Tibial nerve (tissue), 4 donors: ENCODE data around the gene UBASH3B. TPM values are rescaled to one million over a fixed set of nuclear protein-coding genes. Genes with fewer than 3 reads are reported as not detected.

Experiments
- DNase-seq, 2 donors: peaks; one replicate each; pipeline ENCODE4 v3.0.0-alpha.2; 2019; ENCODE audit warnings: low spot score in 2 of 2
- H3K27ac ChIP-seq, 4 donors: fragments of 200-600 bp; sonication (generic) in 3 of 4; one replicate each; pipeline ENCODE4 v1.5.1; 2017 to 2019; ENCODE audit warnings: mild to moderate bottlenecking in 1 of 4
- H3K27me3 ChIP-seq, 2 donors: fragments of 200-600 bp; sonication (generic) in 1 of 2; one replicate each; pipeline versions ENCODE4 v1.5.1 to v1.6.0; 2017 to 2019
- H3K36me3 ChIP-seq, 3 donors: fragments of 200-600 bp; sonication (generic); one replicate each; pipeline ENCODE4 v1.5.1; 2018 to 2019
- H3K4me1 ChIP-seq, 4 donors: fragments of 200-600 bp; sonication (generic) in 3 of 4; one replicate each; pipeline ENCODE4 v1.5.1; 2017 to 2019
- H3K4me3 ChIP-seq, 4 donors: fragments of 200-600 bp; sonication (generic) in 3 of 4; one replicate each; pipeline ENCODE4 v1.5.1; 2017 to 2019; ENCODE audit warnings: mild to moderate bottlenecking in 1 of 4, moderate library complexity in 1 of 4
- H3K9me3 ChIP-seq, 4 donors: fragments of 200-600 bp; sonication (generic) in 3 of 4; one replicate each; pipeline ENCODE4 v1.5.1; 2017 to 2019
- EP300 ChIP-seq, 2 donors: sonication (generic); formaldehyde crosslinking; IDR thresholded peaks; one replicate each; pipeline ENCODE4 v1.6.1; 2017; ENCODE audit warnings: antibody characterized with exemption in 2 of 2, mild to moderate bottlenecking in 1 of 2
- POLR2A ChIP-seq, 2 donors: fragments of 450-650 bp; IDR thresholded peaks; one replicate each; pipeline ENCODE4 v1.6.1; 2017; ENCODE audit warnings: antibody characterized with exemption in 2 of 2, mild to moderate bottlenecking in 2 of 2, moderate library complexity in 2 of 2
- WGBS, 2 donors: methylation state at CpG; one replicate each; pipeline ENCODE4 v1.1.5; 2018; 5-methylcytosine and 5-hydroxymethylcytosine counted together
- total RNA-seq, 4 donors: library from RNA; depleted of rRNA; stranded (reverse); fragments of >200 nt; gene quantifications; one replicate each; pipeline ENCODE4 v1.1.0, GENCODE V29; 2016
- TF ChIP-seq, protein P1 (sequence below), 5 experiments: fragments of 200-600 bp in 3 of 5; fragments of 450-650 bp in 2 of 5; sonication (generic) in 3 of 5; IDR thresholded peaks; one replicate each; pipeline ENCODE4 v1.5.1; 2016 to 2019; ENCODE audit warnings: antibody characterized with exemption in 5 of 5, mild to moderate bottlenecking in 3 of 5, moderate library complexity in 2 of 5

Gene UBASH3B
- total RNA-seq, 4 donors from 2014 or later = 0.66 to 5.1 (median 1.8) TPM

DNA sequence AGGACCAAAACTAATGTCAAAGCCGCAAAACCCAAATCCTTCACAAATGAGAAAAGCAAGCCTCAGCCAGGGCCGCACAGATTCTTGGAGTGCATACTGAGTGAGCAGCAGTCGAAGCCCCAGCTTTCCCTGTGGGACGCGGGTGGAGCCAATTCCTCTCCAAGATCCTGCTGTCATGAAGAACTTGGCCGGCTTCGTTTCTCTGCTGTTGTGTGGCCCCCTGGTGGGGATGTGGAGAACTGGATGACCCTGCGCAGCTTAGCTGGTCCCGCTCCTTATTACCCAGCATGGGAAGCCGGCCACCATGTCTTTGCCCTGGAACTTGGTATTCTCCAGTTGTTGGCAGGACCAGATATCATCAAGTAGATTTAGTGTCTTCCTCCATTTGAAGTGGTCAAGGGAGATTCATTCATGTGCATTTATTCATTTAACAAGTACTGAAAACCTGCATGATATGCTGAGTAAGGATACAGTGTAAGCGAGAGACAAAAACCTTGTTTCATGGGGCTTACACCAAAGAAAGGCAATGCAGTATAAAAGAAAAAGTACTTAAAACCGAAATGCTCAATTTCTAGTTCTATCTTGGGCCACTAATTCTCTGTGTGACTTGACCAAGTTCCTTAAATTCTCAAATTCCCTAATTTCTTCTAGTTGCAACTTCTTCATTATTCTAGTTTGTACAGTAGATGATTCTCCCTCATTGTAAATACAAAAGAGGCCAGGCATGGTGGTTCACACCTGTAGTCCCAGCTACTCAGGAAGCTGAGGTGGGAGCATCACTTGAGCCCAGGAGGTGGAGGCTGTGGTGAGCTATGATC, 126.1 kb downstream of the UBASH3B start:
- WGBS, 2 donors = 15% methylated on average over 12 of the region's 12 CpGs
- H3K4me1 ChIP-seq = peaks cover 0 to 15% (median 3%) of the 10 kb centered on the region in 4 donors
- H3K4me3 ChIP-seq = no peak overlapping the region
- TF ChIP-seq POLR2A (IDR thresholded peaks at IDR 0.05) = no peak
- TF ChIP-seq, protein P1, sequence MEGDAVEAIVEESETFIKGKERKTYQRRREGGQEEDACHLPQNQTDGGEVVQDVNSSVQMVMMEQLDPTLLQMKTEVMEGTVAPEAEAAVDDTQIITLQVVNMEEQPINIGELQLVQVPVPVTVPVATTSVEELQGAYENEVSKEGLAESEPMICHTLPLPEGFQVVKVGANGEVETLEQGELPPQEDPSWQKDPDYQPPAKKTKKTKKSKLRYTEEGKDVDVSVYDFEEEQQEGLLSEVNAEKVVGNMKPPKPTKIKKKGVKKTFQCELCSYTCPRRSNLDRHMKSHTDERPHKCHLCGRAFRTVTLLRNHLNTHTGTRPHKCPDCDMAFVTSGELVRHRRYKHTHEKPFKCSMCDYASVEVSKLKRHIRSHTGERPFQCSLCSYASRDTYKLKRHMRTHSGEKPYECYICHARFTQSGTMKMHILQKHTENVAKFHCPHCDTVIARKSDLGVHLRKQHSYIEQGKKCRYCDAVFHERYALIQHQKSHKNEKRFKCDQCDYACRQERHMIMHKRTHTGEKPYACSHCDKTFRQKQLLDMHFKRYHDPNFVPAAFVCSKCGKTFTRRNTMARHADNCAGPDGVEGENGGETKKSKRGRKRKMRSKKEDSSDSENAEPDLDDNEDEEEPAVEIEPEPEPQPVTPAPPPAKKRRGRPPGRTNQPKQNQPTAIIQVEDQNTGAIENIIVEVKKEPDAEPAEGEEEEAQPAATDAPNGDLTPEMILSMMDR (IDR thresholded peaks at IDR 0.05) = peak; percentile 85 to 94 (median 91)
- TF ChIP-seq EP300 (IDR thresholded peaks at IDR 0.05) = peak in 1 of 2 donors; percentile 50
- H3K36me3 ChIP-seq = no peaks in the 10 kb centered on the region
- no peak overlapping the region for H3K27ac ChIP-seq
- H3K27me3 ChIP-seq = no peaks in the 10 kb centered on the region
- no peaks in the 10 kb centered on the region for H3K9me3 ChIP-seq
- peak; percentile 85 to 98 for DNase-seq

DNA sequence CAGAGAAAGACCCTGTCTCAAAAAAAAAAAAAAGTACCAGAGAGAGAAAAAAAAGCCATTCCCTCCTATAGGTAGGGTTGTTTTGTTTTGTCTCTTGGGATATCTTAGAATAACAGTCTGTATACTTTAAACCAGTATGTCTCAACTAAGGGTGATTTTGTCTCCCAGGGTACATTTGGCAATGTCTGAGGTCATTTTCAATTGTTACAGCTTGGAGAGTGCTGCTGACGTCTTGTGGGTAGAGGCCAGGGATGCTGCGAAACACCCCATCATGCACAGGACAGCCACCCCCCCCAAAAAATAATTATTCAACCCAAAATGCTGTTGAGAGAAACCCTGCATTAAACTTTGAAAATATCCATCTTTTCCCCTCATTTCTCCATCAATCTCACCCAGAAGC, 126.7 kb downstream of the UBASH3B start:
- no peak overlapping the region for H3K4me3 ChIP-seq
- WGBS, 2 donors = 89% methylated on average over 2 of the region's 2 CpGs
- H3K9me3 ChIP-seq = no peaks in the 10 kb centered on the region
- no peaks in the 10 kb centered on the region for H3K27me3 ChIP-seq
- H3K4me1 ChIP-seq = peaks cover 0 to 15% (median 3%) of the 10 kb centered on the region in 4 donors
- TF ChIP-seq POLR2A (IDR thresholded peaks at IDR 0.05) (no peak), EP300 (IDR thresholded peaks at IDR 0.05) (no peak)
- TF ChIP-seq, protein P1 (IDR thresholded peaks at IDR 0.05) = no peak
- H3K36me3 ChIP-seq = no peaks in the 10 kb centered on the region
- DNase-seq = no peak
- H3K27ac ChIP-seq = no peak overlapping the region

DNA sequence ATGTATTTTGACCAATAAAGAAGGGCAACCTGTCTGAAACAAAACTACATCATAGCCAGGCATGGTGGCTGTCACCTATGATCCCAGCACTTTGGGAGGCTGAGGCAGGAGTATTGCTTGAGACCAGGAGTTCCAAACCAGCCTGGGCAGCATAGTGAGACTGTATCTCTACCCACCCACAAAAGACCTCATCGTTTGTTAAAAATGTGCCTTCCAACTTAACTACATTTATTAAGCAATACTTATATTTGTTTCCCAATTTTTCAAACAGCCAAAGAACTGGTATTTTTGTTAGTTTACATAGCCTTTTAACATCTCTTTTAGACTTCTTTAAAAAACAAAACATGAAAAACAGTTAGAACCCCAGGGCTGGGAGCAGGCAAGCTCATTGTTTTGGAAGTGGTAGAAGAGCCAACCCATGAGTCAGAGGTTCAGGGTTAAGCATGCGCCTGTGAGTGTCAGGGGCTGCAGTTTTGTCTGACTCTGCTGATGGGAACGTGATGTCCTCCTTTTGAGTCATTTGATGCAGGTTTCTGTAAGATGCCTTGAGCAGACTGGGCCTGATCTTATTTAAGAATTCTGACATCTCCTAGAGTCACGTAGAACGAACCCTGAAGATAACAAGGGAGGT, 128.9 kb downstream of the UBASH3B start:
- DNase-seq = peak; percentile 26 to 77
- WGBS, 2 donors = 41 to 45% methylated on average over 5 of the region's 5 CpGs
- TF ChIP-seq, protein P1 (IDR thresholded peaks at IDR 0.05) = no peak
- peak; percentile 48 to 80 for TF ChIP-seq EP300 (IDR thresholded peaks at IDR 0.05)
- H3K27me3 ChIP-seq = no peaks in the 10 kb centered on the region
- H3K9me3 ChIP-seq = no peaks in the 10 kb centered on the region
- peak overlapping the region; percentile 29 to 87 (median 76) for H3K27ac ChIP-seq
- no peaks in the 10 kb centered on the region for H3K36me3 ChIP-seq
- H3K4me3 ChIP-seq = no peak overlapping the region
- H3K4me1 ChIP-seq = peaks cover 0 to 15% (median 3%) of the 10 kb centered on the region in 4 donors

DNA sequence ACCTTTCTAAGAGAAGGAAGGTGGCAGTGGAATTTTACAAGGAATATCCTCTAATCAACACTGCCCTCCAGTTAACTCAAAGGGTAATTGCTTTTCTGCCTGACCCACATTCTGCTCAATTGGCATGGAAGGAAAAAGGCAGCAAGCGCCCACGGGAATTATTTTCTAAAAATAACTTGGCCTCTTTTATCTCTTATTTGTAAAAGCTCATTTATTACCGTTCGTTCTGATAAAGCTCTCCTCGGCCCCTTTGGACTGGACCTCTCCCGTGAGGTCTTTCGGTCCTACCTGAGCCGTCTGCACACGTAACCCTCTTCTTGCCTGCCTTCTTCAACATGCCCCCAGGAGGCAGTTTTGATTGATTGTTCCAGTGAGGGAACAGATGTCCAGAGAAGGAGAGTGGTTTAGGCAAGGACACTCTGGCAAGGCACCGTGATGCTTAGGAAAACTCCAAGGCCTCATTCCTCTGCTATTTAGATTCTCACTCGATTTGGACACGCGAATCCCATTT, 129.6 kb downstream of the UBASH3B start:
- Histone ChIP-seq H3K36me3 (no peaks in the 10 kb centered on the region), H3K27me3 (no peaks in the 10 kb centered on the region), H3K27ac (peak overlapping the region; percentile 29 to 87 (median 69)), H3K4me1 (peaks cover 0 to 15% (median 3%) of the 10 kb centered on the region in 4 donors), H3K9me3 (no peaks in the 10 kb centered on the region), H3K4me3 (no peak overlapping the region)
- TF ChIP-seq, protein P1 (IDR thresholded peaks at IDR 0.05) = no peak
- TF ChIP-seq POLR2A (IDR thresholded peaks at IDR 0.05) = no peak
- no peak for TF ChIP-seq EP300 (IDR thresholded peaks at IDR 0.05)
- peak in 1 of 2 donors; percentile 29 for DNase-seq
- 57 to 59% methylated on average over 13 of the region's 13 CpGs for WGBS, 2 donors

DNA sequence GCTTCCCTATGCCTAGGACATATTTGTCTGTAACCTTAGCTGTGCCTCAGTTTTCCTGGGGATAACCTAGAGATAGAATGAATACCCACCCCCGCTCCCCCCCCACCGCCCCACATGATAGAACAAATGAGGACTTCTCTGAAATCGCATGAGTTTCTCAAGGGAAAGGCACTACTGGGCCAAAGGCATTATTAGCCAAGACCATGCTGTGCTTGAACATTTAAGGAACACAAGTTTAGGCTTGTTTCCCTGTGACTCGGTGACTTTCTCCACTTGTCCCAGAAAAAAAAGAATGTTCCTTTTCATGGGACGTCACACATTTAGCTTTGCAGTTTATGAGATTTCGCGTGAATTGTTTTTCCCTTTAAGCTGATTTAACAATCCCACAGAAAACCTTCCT, 131.4 kb downstream of the UBASH3B start:
- peak overlapping the region in 1 of 4 donors; percentile 87 for H3K27ac ChIP-seq
- DNase-seq = peak in 1 of 2 donors; percentile 22
- WGBS, 2 donors = 69 to 78% methylated on average over 7 of the region's 7 CpGs

More for the DNA sequence above, 131.4 kb downstream of the UBASH3B start:
- Histone ChIP-seq H3K9me3 (no peaks in the 10 kb centered on the region), H3K4me3 (no peak overlapping the region), H3K27me3 (no peaks in the 10 kb centered on the region), H3K36me3 (no peaks in the 10 kb centered on the region), H3K4me1 (peaks cover 0 to 15% (median 3%) of the 10 kb centered on the region in 4 donors)
- peak in 1 of 2 donors; percentile 39 for TF ChIP-seq EP300 (IDR thresholded peaks at IDR 0.05)
- TF ChIP-seq, protein P1 (IDR thresholded peaks at IDR 0.05) = no peak
- TF ChIP-seq POLR2A (IDR thresholded peaks at IDR 0.05) = no peak
